ELF-1 (cell line): ENCODE measurements around the gene AFAP1.
"Not testable (repeated sequence)": the region's sequence is repeated elsewhere in the genome, so short reads cannot be mapped to it uniquely, and the experiment has no call there.

Source experiments
- DNase-seq: peaks from one replicate; pipeline ENCODE4 v3.0.0-alpha.2; 2016; ENCODE audit warnings: low read depth, low spot score

Gene AFAP1

GRCh38 chr4:7945709-7946380 is 6.2 kb upstream of the AFAP1 start:
- no peak for DNase-seq

DNA sequence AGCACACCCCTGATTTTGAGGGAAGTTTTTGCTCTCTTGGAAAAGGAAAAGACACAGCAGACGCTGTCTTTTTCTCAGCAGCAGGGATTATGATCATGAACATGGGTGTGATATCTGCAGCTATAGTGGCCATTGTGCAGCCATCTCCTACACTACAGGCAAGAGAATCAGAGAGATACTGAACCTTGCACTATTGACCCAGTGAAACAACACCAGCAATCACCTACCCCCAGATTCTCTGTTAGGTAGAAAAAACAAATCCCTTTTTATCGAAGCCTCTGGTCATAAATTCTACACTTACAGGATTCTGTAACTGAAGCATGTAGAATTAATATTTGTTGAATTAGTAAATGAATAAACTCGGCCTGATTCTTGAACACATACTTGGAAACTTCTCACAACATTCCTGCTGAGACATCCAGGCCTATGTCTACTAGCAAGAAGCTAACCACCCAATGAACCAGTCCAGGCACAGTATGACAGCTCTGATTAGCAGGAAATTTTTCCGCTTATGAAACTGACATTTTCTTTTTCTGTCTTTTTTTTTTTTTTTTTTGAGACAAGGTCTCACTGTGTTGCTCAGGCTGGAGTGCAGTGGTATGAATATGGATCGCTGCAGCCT is 5.0 kb upstream of the AFAP1 start:
- no peak for DNase-seq

GRCh38 chr4:7943688-7944087 is 4.0 kb upstream of the AFAP1 start:
- not testable (repeated sequence) for DNase-seq

DNA sequence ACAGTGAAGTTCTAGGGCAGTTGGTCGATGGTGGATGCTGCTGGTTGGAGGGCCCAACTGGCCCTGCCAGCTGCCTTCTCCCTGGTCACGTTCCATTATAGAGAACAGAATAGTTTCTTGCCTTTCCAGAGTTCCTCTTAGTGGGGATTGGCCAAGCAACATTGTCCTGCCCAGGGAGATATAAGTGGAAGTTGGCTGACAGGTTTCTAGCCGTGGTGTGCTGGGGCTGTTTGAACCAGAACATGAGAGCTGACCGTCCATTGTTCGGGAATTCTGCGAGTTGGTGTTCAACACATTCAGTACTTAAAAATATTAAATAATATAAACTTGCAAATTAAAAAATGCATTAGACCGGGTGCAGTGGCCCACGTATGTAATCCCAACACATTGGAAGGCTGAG is 3.5 kb upstream of the AFAP1 start:
- no peak for DNase-seq

DNA sequence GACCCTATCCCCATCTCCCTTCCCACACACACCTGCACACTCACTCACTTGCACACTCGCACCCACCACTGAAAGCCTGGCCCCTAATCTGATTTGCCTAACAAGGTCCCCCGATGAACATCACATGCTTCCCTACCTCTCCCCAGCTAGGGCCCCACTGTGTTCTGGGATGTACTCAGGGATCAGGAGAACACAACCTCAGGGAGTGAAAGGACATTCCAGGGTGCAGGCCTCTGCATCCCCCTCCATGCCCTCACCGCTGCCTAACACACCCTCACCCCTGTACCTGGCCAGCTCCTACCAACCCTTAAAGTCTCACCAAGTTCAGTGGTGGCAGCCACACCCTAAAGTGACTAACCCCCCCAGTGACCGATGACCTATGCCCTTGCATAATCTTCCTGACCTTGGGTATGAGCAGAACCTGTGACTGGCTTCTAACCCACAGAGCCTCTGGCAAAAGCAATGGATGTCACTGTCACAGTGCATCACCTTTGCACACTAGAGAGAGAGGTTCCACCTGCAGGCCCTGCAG is 2.4 kb upstream of the AFAP1 start:
- DNase-seq = no peak

DNA sequence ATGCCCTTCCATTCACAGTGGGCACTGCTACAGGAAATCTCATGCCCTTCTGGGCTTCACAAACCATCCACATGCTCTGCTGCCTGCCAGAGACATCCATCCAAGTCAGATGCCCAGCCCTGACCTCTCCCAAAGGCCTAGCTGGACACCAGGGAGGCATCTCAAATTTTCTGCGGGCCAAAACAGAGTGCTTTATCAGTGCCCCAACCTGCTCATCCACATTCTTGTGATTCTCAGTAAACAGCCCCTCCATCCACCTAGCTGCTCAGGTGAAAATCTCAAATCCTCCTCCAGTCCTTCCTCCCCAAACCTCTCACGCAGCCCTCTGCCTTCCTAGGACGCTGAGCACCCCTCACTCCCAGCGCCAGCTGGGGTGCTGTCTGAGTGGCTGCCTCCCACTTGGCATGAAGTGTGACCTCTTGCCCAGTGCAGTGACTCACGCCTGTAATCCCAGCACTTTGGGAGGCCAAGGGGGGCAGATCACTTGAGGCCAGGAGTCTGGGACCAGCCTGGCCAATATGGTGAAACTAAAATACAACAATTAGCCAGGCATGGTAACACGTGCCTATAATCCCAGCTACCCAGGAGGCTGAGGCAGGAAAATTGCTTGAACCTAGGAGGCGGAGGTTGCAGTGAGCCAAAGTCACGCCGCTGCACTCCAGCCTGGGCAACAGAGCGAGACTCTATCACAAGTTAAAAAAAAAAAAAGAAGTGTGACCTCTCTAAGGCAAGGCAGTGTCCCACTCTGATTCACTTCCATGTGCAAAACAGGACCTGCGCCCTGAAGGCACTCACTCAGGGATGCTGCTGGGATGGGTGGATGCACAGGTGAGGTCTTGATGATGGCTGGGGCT is 1.7 kb upstream of the AFAP1 start:
- peak; percentile 91 for DNase-seq

DNA sequence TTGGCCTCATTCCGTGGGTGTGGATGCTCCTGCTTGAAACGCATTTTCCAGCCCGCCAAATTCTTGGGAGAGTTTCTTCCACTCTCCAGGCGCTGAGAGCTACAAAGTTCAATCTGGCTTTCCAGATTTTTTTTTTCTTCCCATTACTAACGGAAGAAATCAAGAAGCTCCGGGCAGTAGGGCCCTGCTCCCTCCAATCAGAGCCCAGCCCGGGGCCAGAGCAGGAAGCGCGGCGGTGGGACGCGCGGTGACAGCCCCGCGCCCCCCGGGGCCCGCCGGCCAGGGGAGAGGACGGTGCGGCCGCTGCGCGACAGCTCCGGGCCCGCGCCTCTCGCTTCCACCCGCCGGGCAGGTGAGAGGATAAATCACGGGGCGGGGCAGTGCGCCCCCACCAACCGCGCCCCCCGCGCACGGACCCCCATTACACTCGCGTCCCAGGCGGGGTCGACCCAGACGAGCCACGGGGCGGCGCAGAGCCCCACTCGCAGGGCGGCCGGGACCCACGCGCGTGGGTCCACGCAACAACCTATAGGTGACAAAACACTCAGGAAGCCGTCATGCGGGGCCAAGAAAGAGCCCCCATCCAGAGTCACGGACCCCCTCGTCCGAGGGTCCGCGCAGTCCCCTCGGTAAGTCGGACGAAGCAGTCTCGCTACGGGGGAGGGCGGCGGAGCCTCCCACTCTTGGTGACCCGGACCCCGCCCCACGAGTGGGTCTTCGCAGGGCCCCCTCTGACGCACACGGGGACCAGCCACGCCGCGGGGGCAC is 868 bp downstream of the AFAP1 start:
- peak; percentile 56 for DNase-seq

GRCh38 chr4:7938266-7938608 is 1.4 kb downstream of the AFAP1 start:
- DNase-seq = no peak

DNA sequence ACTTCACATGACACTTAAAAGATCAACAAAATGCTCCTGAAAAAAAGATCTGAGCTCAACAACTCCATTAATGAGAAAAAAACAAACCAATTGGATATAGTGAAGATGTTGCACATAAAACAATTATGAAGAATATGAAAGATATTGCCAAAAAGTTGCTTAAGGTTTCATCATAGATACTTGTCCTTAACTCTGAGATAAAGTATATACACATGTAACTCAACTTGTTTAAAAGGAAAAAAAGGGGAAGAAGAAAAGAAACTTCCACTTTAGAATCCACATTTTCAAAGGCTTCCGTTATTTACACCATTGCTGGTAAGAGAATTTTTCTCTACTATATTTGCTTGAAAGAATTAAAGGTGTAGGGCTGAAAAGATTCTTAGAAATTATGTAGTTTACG is 2.7 kb downstream of the AFAP1 start:
- no peak for DNase-seq

GRCh38 chr4:7933651-7934510 is 5.8 kb downstream of the AFAP1 start:
- DNase-seq = no peak

DNA sequence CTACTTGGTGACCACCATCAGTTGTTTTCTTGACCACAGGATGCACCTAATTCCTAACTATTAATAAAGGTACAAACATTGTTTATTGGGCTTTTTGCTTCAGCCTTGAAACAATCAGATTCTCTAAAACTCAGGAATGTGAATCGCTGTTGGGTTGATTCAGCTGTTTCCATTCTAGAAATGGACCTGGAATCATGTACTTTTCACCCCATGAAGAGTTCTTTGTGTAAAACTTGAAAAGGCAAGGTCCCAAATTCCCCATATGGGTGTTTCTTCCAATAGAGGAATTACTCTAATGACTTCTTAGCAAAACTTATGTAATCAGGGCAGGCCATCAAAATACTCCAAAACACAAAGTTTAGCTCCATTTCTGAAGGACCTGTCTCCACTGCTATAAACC is 7.4 kb downstream of the AFAP1 start:
- DNase-seq = no peak

- DNase-seq = peak; percentile 91
These were observed 10.3 kb downstream of the AFAP1 start for GRCh38 chr4:7929118-7929951.

DNA sequence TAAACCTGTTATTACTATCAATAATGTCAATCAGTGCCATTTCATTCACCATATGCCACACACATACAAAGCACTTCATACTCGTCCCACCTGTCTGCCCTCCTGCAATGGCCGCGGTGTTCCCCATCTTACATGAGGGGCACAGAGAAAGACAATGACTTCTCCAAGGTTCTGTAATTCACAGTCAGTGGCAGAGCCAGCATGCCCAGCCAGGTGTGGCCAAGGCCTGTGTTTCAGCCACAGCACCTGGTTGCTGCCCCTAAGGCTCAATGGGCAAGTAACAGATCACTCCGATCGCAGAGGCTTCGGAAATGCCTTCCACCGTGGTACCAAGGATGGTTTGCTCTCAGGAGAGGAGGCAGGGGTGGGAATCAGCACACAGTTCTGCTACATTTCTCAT is 10.9 kb downstream of the AFAP1 start:
- DNase-seq = no peak

GRCh38 chr4:7926822-7927221 is 12.8 kb downstream of the AFAP1 start:
- DNase-seq = no peak

DNA sequence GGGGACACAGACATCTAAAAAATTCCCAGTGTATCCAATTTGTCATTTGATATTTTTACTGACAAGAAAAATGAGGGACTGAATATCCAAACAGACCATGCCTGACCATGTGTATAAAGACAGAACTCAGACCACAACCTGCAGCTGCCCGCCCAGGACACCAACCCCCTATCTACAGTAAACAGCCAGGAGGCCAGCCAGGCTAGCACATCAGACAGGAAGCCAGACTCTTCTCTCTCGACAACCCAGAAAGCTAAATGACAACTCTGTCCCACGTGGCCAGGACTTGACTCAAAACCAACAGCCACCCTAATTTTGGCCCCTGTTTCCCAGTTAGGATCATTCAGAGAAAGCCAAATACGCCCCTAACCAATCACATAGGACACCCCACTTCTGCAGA is 15.1 kb downstream of the AFAP1 start:
- DNase-seq = no peak

DNA sequence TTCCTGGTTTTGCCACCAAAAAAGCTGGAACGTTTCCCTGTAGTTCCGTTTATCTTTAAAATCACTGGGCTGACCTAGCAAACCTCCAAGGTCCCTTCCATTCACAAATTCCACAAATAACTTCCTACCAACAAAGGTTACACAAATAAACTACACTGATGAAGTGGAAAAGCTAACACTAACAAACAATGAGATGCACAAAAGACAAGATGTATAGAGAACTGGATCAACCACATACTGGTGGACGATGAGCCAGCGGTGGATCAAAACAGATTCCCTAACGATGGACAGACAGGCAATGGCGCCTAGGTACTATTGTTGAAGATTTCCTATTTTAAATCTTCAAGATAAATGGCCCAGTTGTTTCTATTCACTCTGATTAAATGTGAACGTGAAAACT is 15.5 kb downstream of the AFAP1 start:
- no peak for DNase-seq

- no peak for DNase-seq
These were observed 17.2 kb downstream of the AFAP1 start for GRCh38 chr4:7922466-7922865.

GRCh38 chr4:7918981-7919380 is 20.7 kb downstream of the AFAP1 start:
- DNase-seq = peak; percentile 52

DNA sequence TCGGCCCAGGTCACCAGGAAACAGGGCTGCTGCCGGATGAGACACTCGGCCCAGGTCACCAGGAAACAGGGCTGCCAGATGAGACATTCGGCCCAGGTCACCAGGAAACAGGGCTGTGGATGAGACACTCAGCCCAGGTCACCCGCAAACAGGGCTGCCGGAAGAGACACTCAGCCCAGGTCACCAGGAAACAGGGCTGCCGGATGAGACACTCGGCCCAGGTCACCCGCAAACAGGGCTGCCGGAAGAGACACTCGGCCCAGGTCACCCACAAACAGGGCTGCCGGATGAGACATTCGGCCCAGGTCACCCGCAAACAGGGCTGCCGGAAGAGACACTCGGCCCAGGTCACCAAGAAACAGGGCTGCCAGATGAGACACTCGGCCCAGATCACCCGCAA is 21.5 kb downstream of the AFAP1 start:
- DNase-seq = not testable (repeated sequence)

- DNase-seq = peak; percentile 69
These were observed 22.0 kb downstream of the AFAP1 start for GRCh38 chr4:7917669-7918068.
